B cell (primary cell): ENCODE results near the gene ZNF407.

Source experiments
- CTCF ChIP-seq: fragments of 200-600 bp; IDR thresholded peaks from one replicate; pipeline ENCODE4 v1.8.0; 2022; ENCODE audit warnings: antibody characterized with exemption, mild to moderate bottlenecking
- EZH2 ChIP-seq: IDR thresholded peaks from 2 replicates; pipeline ENCODE4 v1.6.1; 2012; ENCODE audit warnings: borderline replicate concordance, low read depth, mild to moderate bottlenecking, moderate library complexity, low read length; ENCODE audit not compliant: insufficient read depth, poor library complexity, severe bottlenecking

GRCh38 chr18:74898965-74899364 lies 301.3 kb downstream of the ZNF407 start:
- TF ChIP-seq EZH2 (no peak), CTCF (no peak)
